Measurements from ENCODE around the gene ICAM4.

The ICAM4 gene

GRCh38 chr19:10284065-10284959 is 2.4 kb upstream of the ICAM4 start:
- H3K27ac ChIP-seq (ENCODE audit: low read depth, low read length) = no peak overlapping the region
- peaks cover 15% of the 10 kb centered on the region for H3F3A ChIP-seq (ENCODE audit: control insufficient read depth, insufficient read depth)
- H3K4me2 ChIP-seq (ENCODE audit: low read length) = no peak overlapping the region
- H3K9me2 ChIP-seq (replicated peaks; ENCODE audit: control insufficient read depth, low read length) = no peaks in the 10 kb centered on the region
- H3K79me2 ChIP-seq (ENCODE audit: control insufficient read depth, low read length) = peaks cover 7% of the 10 kb centered on the region
- peaks cover 54% of the 10 kb centered on the region for H3K36me3 ChIP-seq (ENCODE audit: control insufficient read depth, low read length)
- H3K4me1 ChIP-seq (ENCODE audit: control insufficient read depth, low read length) = peaks cover 51% of the 10 kb centered on the region
- TF ChIP-seq EZH2phosphoT487 (IDR thresholded peaks at IDR 0.05; ENCODE audit: borderline replicate concordance, low read length) (no peak), CTCF (IDR thresholded peaks at IDR 0.05; ENCODE audit: low read depth, low read length, poor library complexity, severe bottlenecking) (no peak)
- no peak overlapping the region for H3K4me3 ChIP-seq (ENCODE audit: low read length)
- no peaks in the 10 kb centered on the region; the same call in 1 of the 2 replicates for H3K27me3 ChIP-seq (ENCODE audit: control insufficient read depth, low read length)
- no peaks in the 10 kb centered on the region for H3K9me3 ChIP-seq (ENCODE audit: control insufficient read depth, insufficient read depth, low read length)
- no peaks in the 10 kb centered on the region for H4K20me1 ChIP-seq (ENCODE audit: control insufficient read depth, insufficient read depth, low read depth, low read length)

- Histone ChIP-seq H3K27me3 (ENCODE audit: control insufficient read depth, low read length) (peaks cover 5% of the 10 kb centered on the region), H3K36me3 (ENCODE audit: control insufficient read depth, low read length) (peaks cover 48% of the 10 kb centered on the region), H3F3A (ENCODE audit: control insufficient read depth, insufficient read depth) (peaks cover 15% of the 10 kb centered on the region), H3K9me2 (replicated peaks; ENCODE audit: control insufficient read depth, low read length) (no peaks in the 10 kb centered on the region), H3K4me2 (ENCODE audit: low read length) (no peak overlapping the region), H4K20me1 (ENCODE audit: control insufficient read depth, insufficient read depth, low read depth, low read length) (no peaks in the 10 kb centered on the region), H3K27ac (ENCODE audit: low read depth, low read length) (no peak overlapping the region), H3K4me1 (ENCODE audit: control insufficient read depth, low read length) (peaks cover 55% of the 10 kb centered on the region), H3K4me3 (ENCODE audit: low read length) (no peak overlapping the region), H3K9me3 (ENCODE audit: control insufficient read depth, insufficient read depth, low read length) (no peaks in the 10 kb centered on the region), H3K79me2 (ENCODE audit: control insufficient read depth, low read length) (peaks cover 5% of the 10 kb centered on the region)
- no peak for TF ChIP-seq CTCF (IDR thresholded peaks at IDR 0.05; ENCODE audit: low read depth, low read length, poor library complexity, severe bottlenecking)
- no peak for TF ChIP-seq EZH2phosphoT487 (IDR thresholded peaks at IDR 0.05; ENCODE audit: borderline replicate concordance, low read length)
Observed at GRCh38 chr19:10284960-10285278, 1.8 kb upstream of the ICAM4 start.

- TF ChIP-seq CTCF (IDR thresholded peaks at IDR 0.05; ENCODE audit: low read depth, low read length, poor library complexity, severe bottlenecking) (no peak), EZH2phosphoT487 (IDR thresholded peaks at IDR 0.05; ENCODE audit: borderline replicate concordance, low read length) (no peak)
- peaks cover 4% of the 10 kb centered on the region; the same call in 1 of the 2 replicates for H3K79me2 ChIP-seq (ENCODE audit: control insufficient read depth, low read length)
- H3K9me2 ChIP-seq (replicated peaks; ENCODE audit: control insufficient read depth, low read length) = no peaks in the 10 kb centered on the region
- H3K4me2 ChIP-seq (ENCODE audit: low read length) = peak overlapping the region; percentile 95
- peak overlapping the region; percentile 73 for H3K27ac ChIP-seq (ENCODE audit: low read depth, low read length)
- peaks cover 59% of the 10 kb centered on the region for H3K4me1 ChIP-seq (ENCODE audit: control insufficient read depth, low read length)
- peaks cover 10% of the 10 kb centered on the region for H3K27me3 ChIP-seq (ENCODE audit: control insufficient read depth, low read length)
- peaks cover 45% of the 10 kb centered on the region for H3K36me3 ChIP-seq (ENCODE audit: control insufficient read depth, low read length)
- H3K4me3 ChIP-seq (ENCODE audit: low read length) = no peak overlapping the region
- peaks cover 15% of the 10 kb centered on the region for H3F3A ChIP-seq (ENCODE audit: control insufficient read depth, insufficient read depth)
- no peaks in the 10 kb centered on the region for H3K9me3 ChIP-seq (ENCODE audit: control insufficient read depth, insufficient read depth, low read length)
- H4K20me1 ChIP-seq (ENCODE audit: control insufficient read depth, insufficient read depth, low read depth, low read length) = no peaks in the 10 kb centered on the region
Observed at GRCh38 chr19:10285393-10285792, 1.4 kb upstream of the ICAM4 start.

Data from DOHH2 (cell line).